Keratinocyte (primary cell): Measurements from ENCODE around the gene SPTBN1. TPM values are rescaled to one million over a fixed set of nuclear protein-coding genes. Genes with fewer than 3 reads are reported as not detected.
A peak's percentile ranks its signal among the peaks of the same experiment; 100 is the strongest.

Experiments
- DNase-seq: peaks from one replicate; pipeline ENCODE4 v3.0.0-alpha.2; 2011; ENCODE audit warnings: low read depth, missing footprints, low spot score
- FAIRE-seq: peaks from 2 replicates; lab custom pipeline; 2011; peaks lifted over from hg19 to GRCh38; lab: Jason Lieb, UNC
- H2AFZ ChIP-seq: 2 replicates; pipeline ENCODE4 v1.6.0; 2012; ENCODE audit warnings: low read length, control low read depth, inconsistent platforms; ENCODE audit not compliant: control insufficient read depth
- H3K27ac ChIP-seq: 2 replicates; pipeline ENCODE4 v1.5.1; 2011; ENCODE audit warnings: low read length; ENCODE audit not compliant: control insufficient read depth, insufficient read depth
- H3K27me3 ChIP-seq: 3 replicates; pipeline ENCODE4 v1.6.0; 2011; ENCODE audit warnings: low read length; ENCODE audit not compliant: control insufficient read depth, insufficient read depth; ENCODE audit errors: extremely low read depth
- H3K36me3 ChIP-seq, 2 experiments: 2 replicates in 1 of 2; 3 replicates in 1 of 2; pipeline ENCODE4 v1.5.1; 2011; ENCODE audit warnings: low read length in 2 of 2, mild to moderate bottlenecking in 1 of 2; ENCODE audit not compliant: control insufficient read depth in 2 of 2, insufficient read depth in 2 of 2; ENCODE audit errors: extremely low read depth in 1 of 2
- H3K4me1 ChIP-seq: 3 replicates; pipeline ENCODE4 v1.5.1; 2011; ENCODE audit warnings: low read length; ENCODE audit not compliant: control insufficient read depth, insufficient read depth; ENCODE audit errors: extremely low read depth
- H3K4me2 ChIP-seq: 3 replicates; pipeline ENCODE4 v1.6.0; 2011; ENCODE audit warnings: low read depth, low read length; ENCODE audit not compliant: control insufficient read depth, insufficient read depth; ENCODE audit errors: extremely low read depth
- H3K4me3 ChIP-seq, 3 experiments: fragments of 200-600 bp in 1 of 3; sonication (generic) in 1 of 3; 2 replicates in 2 of 3; 3 replicates in 1 of 3; pipeline ENCODE4 v1.5.1; 2011 to 2016; ENCODE audit warnings: low read length in 3 of 3, mild to moderate bottlenecking in 3 of 3, control low read depth in 2 of 3, inconsistent platforms in 1 of 3, low read depth in 1 of 3, mixed read lengths in 1 of 3, mixed run types in 1 of 3, moderate library complexity in 1 of 3; ENCODE audit not compliant: control insufficient read depth in 2 of 3, insufficient read depth in 2 of 3; ENCODE audit errors: extremely low read depth in 1 of 3
- H3K79me2 ChIP-seq: 2 replicates; pipeline ENCODE4 v1.6.0; 2012; ENCODE audit warnings: low read length; ENCODE audit not compliant: control insufficient read depth, insufficient read depth
- H3K9ac ChIP-seq: 3 replicates; pipeline ENCODE4 v1.6.0; 2011; ENCODE audit warnings: low read length; ENCODE audit not compliant: control insufficient read depth, insufficient read depth; ENCODE audit errors: extremely low read depth
- H3K9me1 ChIP-seq: 3 replicates; pipeline ENCODE4 v1.6.0; 2011; ENCODE audit warnings: low read length; ENCODE audit not compliant: control insufficient read depth, insufficient read depth; ENCODE audit errors: extremely low read depth
- H3K9me3 ChIP-seq: 2 replicates; pipeline ENCODE4 v1.5.1; 2012; ENCODE audit warnings: low read depth, low read length; ENCODE audit not compliant: control insufficient read depth
- H4K20me1 ChIP-seq: 3 replicates; pipeline ENCODE4 v1.6.0; 2011; ENCODE audit warnings: low read length; ENCODE audit not compliant: control insufficient read depth, insufficient read depth; ENCODE audit errors: extremely low read depth
- EZH2 ChIP-seq: IDR thresholded peaks from one replicate; pipeline ENCODE4 v1.6.1; 2012; ENCODE audit warnings: inconsistent platforms, mild to moderate bottlenecking, low read length, moderate library complexity
- dilution Hi-C: fragments of 300-500 bp; cut with MboI; formaldehyde crosslinking; loops from one replicate; pipeline ENCODE4 v1.7.0; 2020; ENCODE audit warnings: low sequenced_read_pairs; ENCODE audit not compliant: extremely low pct_ligation_motif_present
- polyA plus RNA-seq, 5 experiments: library from polyadenylated mRNA; depleted of rRNA in 3 of 5; stranded (reverse) in 3 of 5; stranded (forward) in 1 of 5; unstranded in 1 of 5; fragments of >200 nt; gene quantifications; 1 replicate in 1 of 5; 2 replicates in 3 of 5; 3 replicates in 1 of 5; pipeline versions ENCODE4 v1.2.1 to v1.2.3, GENCODE V29; 2011 to 2012; ENCODE audit warnings: missing spikeins in 2 of 5, low read depth in 1 of 5, low replicate concordance in 1 of 5
- TF ChIP-seq, protein P1 (sequence below), 3 experiments: IDR thresholded peaks in 1 of 3; conservative IDR thresholded peaks in 1 of 3; optimal IDR thresholded peaks in 1 of 3; 2 replicates in 2 of 3; 3 replicates in 1 of 3; pipeline versions ENCODE3 to v1.5.1; 2011; ENCODE audit warnings: low read length in 3 of 3, mild to moderate bottlenecking in 3 of 3, moderate library complexity in 2 of 3, control low read depth in 1 of 3, inconsistent platforms in 1 of 3; ENCODE audit not compliant: insufficient read depth in 2 of 3; ENCODE audit errors: extremely low read depth in 1 of 3

The SPTBN1 gene
- polyA plus RNA-seq, 1 donor (not counting 4 experiments of a cell fraction or from before 2014, with no cell fraction given), result 40.0 TPM

- no peak overlapping the region for H3K27ac ChIP-seq
- H3K9me3 ChIP-seq, result no peaks in the 10 kb centered on the region
- no peaks in the 10 kb centered on the region for H3K36me3 ChIP-seq
- H3K4me2 ChIP-seq, result no peak overlapping the region
- H3K9ac ChIP-seq, result no peak overlapping the region
- dilution Hi-C loops, result no loop called here
- H3K27me3 ChIP-seq, result no peaks in the 10 kb centered on the region
- FAIRE-seq, result no peak
- H3K9me1 ChIP-seq, result no peaks in the 10 kb centered on the region
- H4K20me1 ChIP-seq, result no peaks in the 10 kb centered on the region
- no peak overlapping the region for H3K4me3 ChIP-seq
- no peak for TF ChIP-seq EZH2
- TF ChIP-seq, protein P1, sequence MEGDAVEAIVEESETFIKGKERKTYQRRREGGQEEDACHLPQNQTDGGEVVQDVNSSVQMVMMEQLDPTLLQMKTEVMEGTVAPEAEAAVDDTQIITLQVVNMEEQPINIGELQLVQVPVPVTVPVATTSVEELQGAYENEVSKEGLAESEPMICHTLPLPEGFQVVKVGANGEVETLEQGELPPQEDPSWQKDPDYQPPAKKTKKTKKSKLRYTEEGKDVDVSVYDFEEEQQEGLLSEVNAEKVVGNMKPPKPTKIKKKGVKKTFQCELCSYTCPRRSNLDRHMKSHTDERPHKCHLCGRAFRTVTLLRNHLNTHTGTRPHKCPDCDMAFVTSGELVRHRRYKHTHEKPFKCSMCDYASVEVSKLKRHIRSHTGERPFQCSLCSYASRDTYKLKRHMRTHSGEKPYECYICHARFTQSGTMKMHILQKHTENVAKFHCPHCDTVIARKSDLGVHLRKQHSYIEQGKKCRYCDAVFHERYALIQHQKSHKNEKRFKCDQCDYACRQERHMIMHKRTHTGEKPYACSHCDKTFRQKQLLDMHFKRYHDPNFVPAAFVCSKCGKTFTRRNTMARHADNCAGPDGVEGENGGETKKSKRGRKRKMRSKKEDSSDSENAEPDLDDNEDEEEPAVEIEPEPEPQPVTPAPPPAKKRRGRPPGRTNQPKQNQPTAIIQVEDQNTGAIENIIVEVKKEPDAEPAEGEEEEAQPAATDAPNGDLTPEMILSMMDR (optimal IDR thresholded peaks at IDR 0.05 in 1 of 3, IDR thresholded peaks at IDR 0.05 in 1 of 3, conservative IDR thresholded peaks at IDR 0.05 in 1 of 3; ENCODE audit: extremely low read depth in 1 of 3, insufficient read depth in 2 of 3, low read length in 3 of 3), result no peak
- no peak overlapping the region for H2AFZ ChIP-seq
- no peaks in the 10 kb centered on the region for H3K79me2 ChIP-seq
- no peaks in the 10 kb centered on the region for H3K4me1 ChIP-seq
- DNase-seq, result no peak
These were observed 40.8 kb downstream of the SPTBN1 start for GRCh38 chr2:54496920-54497319.

DNA sequence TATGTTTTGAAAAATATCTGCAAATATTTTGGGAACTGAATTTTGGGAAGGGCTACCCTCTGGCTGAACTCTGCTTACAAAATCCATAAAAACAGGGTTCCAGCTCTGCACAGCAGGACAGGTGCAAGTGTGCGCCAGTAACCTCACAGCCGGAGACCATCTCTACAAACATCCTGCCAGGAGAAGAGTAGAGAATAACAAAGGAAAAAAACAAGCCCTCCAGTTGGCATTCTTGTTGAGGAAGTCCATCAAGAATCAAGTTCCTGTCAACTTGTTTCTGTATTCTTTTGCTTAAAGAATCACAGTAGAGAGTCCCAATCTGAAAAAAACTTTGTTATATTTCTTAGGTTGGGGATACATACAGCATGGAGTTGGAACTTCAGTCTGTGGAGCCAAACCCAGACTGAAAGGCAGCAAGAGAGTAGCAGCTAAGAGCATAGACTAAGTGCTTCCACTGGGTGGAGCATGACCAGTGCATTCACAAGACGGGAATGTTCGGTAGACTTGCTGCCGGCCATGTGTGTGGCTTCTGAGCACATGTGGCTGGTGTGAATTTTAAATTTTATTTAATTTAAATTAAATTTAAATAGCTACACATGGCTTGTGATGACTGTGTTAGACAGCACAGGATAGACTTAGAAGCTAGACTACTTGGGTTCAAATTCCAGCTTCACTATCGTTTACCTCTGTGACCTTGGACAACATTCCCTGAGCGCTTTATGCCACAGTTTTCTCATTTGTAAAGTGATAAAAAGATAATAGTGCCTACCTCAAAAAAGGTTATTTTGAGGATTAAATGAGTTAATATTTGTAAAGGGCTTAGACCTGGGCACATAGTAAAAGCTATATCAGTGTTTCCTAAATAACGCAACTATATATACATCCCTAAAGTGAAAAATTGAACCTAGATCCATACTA, 41.9 kb downstream of the SPTBN1 start:
- Histone ChIP-seq H3K9me3 (no peaks in the 10 kb centered on the region), H3K4me3 (no peak overlapping the region), H3K36me3 (no peaks in the 10 kb centered on the region), H3K4me2 (no peak overlapping the region), H3K27ac (no peak overlapping the region), H3K79me2 (no peaks in the 10 kb centered on the region), H3K9ac (no peak overlapping the region), H3K27me3 (no peaks in the 10 kb centered on the region), H2AFZ (no peak overlapping the region), H3K9me1 (no peaks in the 10 kb centered on the region), H3K4me1 (no peaks in the 10 kb centered on the region), H4K20me1 (no peaks in the 10 kb centered on the region)
- TF ChIP-seq, protein P1 (optimal IDR thresholded peaks at IDR 0.05 in 1 of 3, IDR thresholded peaks at IDR 0.05 in 1 of 3, conservative IDR thresholded peaks at IDR 0.05 in 1 of 3; ENCODE audit: extremely low read depth in 1 of 3, insufficient read depth in 2 of 3, low read length in 3 of 3), result peak in 2 of 3 experiments; percentile 12 to 52
- no peak for TF ChIP-seq EZH2
- DNase-seq (no peak), FAIRE-seq (peak; percentile 23)
- dilution Hi-C loops, result no loop called here
